T-helper 9 cell (primary cell): ENCODE results near the gene PRPF8.

Experiments
- DNase-seq: peaks from one replicate; pipeline ENCODE4 v3.0.0-alpha.2; 2020

PRPF8 gene

GRCh38 chr17:1624650-1625049 lies 60.0 kb downstream of the PRPF8 start:
- DNase-seq, result no peak

GRCh38 chr17:1623057-1623630 lies 61.5 kb downstream of the PRPF8 start:
- no peak for DNase-seq

DNA sequence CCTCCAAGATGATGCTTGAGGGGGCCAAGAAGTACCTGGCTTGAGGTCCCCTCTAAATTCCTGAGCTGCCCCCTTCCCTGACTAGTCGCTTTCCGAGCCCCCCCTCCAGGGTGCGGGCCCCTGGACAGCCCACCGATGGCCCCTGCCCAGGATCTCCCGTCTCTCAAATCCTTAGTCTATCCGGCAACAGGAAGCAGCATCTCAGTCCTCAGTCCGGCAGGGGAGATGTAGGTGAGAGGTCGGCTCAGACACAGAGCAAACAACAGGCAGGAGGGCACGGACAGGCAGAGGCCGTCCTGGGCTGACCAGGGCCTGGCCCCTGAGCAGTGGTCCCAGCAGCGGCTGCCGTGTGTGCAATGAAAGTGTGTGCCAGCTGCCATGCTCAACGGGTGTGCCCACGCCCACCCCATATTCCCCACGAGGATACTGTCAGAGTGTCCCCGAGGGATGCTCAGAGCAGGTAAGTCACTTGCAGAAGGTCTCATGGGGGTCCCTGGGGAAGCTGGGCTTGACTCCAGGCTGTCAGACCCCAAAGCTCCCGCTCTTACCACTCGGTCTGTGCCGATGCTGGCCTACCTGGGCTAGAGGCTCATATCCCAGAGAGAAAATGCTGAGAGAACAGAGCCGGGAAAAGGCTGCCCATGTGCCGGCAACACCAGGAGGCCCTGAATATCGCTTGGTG lies 63.3 kb downstream of the PRPF8 start:
- no peak for DNase-seq

- DNase-seq, result no peak
Measured at GRCh38 chr17:1620486-1620885, 64.2 kb downstream of the PRPF8 start.

DNA sequence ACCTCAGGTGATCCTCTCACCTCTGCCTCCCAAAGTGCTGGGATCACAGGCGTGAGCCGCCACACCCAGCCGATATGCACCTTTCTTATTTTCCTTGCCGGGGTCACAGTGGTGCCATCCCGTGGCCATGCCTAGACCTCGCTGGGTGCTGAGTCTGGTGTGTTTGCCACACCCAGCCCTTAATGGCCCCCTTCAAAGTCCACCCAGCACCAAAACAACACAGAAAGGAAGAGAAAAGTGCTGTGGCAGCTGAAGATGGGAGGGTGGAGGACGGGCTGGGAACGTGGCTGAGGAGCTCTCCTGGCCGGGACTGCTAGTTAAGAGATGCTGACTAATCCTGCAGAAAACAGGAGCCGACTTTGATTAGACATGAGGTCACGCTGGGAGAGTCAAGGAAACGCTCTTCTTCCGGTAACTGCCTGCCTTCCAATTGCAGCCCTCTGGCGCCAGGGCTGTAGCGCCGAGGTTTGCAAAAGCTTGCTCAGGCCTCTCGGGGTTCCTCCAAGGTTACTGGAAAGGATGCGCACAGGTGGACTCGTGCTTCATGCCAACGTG lies 67.0 kb downstream of the PRPF8 start:
- no peak for DNase-seq

DNA sequence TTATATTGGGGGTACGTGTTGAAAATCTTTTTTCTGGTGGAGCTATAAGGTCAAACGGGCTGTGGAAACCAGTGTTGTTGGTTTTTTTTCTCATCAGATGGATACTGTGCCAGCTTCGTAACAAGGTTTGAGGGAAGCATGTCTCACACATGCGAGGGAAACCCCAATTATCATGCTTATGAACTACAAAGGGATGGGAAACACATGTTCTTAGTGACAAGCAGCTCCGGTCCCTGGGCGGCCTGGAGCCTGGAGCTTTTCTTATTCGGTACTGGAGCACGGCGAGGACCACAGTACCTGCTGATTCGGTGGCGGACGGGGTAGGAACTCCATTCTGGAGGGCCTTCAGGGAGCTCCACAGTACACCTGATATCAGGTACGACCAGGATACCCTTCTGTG lies 68.6 kb downstream of the PRPF8 start:
- DNase-seq, result no peak

GRCh38 chr17:1612400-1612799 lies 72.3 kb downstream of the PRPF8 start:
- DNase-seq, result no peak

DNA sequence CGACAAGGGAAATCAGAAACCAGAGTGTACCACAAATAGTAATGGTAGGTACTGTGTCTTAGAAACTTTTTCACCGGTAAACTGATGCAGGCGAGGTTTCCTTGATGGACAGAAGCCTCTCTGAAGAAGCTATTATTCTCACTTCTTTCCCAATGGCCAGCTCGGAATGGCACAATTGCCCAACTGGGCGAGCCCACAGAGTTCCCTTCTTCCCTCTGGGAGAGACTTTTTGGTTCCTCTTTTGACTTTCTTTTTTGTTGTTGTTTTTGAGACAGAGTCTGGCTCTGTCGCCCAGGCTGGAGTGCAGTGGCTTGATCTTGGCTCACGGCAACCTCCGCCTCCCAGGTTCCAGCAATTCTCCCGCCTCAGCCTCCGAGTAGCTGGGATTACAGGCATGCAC lies 73.0 kb downstream of the PRPF8 start:
- no peak for DNase-seq

DNA sequence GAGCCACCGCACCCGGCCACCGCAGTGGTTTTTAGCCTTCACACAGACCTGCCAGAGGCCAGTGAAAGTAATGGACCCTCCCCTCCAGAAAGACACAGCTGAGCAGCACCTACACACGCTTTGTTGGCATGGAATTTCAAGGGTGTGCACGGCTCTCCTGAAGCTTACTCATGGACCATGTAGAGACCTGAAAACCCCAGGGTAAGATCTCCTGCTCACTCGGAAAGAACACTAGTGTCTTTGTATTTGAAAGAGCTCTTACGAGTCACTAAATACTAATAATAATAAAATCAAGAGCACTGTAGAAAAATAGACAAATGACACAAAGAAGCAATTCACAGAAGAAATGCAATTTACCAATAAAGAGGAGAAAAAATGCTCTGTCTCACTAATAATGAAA lies 76.0 kb downstream of the PRPF8 start:
- DNase-seq, result no peak

- DNase-seq, result no peak
Measured at GRCh38 chr17:1607971-1608320, 76.7 kb downstream of the PRPF8 start.

- no peak for DNase-seq
Measured at GRCh38 chr17:1606352-1606985, 78.2 kb downstream of the PRPF8 start.

GRCh38 chr17:1605681-1606351 lies 78.9 kb downstream of the PRPF8 start:
- no peak for DNase-seq

DNA sequence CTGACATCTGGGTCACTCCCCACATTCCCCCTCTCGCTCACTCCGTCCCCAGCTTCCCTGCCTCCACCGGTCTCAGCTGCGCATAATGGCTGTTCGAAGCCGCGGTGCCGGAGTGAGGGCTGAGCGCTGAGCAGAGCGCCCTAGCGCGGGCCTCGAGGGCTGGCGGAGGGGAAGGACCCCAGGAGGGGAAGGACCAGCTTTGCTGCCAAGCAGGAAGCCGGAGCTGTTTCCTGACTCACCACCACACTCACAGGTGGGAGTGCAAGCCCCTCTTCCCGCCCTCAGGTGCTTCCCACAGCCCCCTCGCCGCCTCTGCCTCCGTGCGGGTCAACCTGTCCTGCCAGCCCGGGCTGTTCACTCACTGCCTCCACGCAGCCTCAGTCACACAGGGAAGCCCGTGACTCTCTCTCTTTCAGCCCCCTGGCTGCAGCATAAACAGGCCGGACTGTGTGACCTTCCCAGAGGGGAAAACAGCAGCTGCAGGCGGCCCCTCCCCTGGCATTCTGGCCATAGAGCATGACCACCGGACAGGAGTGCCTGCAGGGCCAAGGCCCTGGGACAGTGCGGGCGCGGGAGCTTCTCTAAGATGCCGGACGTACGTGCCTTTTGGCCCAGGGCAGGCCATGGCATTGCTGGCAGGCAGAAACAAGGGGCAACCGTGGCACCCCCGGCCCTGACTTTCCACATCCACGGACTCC lies 79.7 kb downstream of the PRPF8 start:
- DNase-seq, result no peak

- DNase-seq, result no peak
Measured at GRCh38 chr17:1601571-1601970, 83.1 kb downstream of the PRPF8 start.
